B cell (primary cell): Measurements from ENCODE around the gene CLASP1. TPM values are rescaled to one million over a fixed set of nuclear protein-coding genes. Genes with fewer than 3 reads are reported as not detected.

Source experiments
- ATAC-seq: fragments of 200-7000 bp; cut with Tn5 transposase; one replicate; pipeline ENCODE4 v1.10.0; 2021; ENCODE audit warnings: low read depth, mild to moderate bottlenecking, moderate number of reproducible peaks, moderate library complexity
- CTCF ChIA-PET: fragments of 350-600 bp; sonication (Branson Sonifier 250); formaldehyde crosslinking; loops from one replicate; lab custom pipeline; 2021; ENCODE audit warnings: antibody characterized with exemption, inconsistent platforms; lab: Charles Lee
- POLR2A ChIA-PET: fragments of 350-600 bp; sonication (Branson Sonifier 250); formaldehyde crosslinking; loops from one replicate; lab custom pipeline; 2021; ENCODE audit warnings: antibody characterized with exemption; lab: Charles Lee
- DNase-seq: peaks from one replicate; pipeline ENCODE4 v3.0.0; 2013
- H2AFZ ChIP-seq: 2 replicates; pipeline ENCODE4 v1.6.1; 2012; ENCODE audit warnings: mild to moderate bottlenecking, low read depth, low read length; ENCODE audit not compliant: insufficient read depth, poor library complexity, severe bottlenecking
- H3K27ac ChIP-seq, 2 donors: 1 replicate in 1 of 2; 2 replicates in 1 of 2; pipeline ENCODE4 v1.5.1; 2012 to 2013; ENCODE audit warnings: low read length in 2 of 2, mild to moderate bottlenecking in 2 of 2, moderate library complexity in 1 of 2
- H3K27me3 ChIP-seq, 4 experiments: fragments of 200-600 bp in 1 of 4; sonication (generic) in 1 of 4; replicated peaks in 1 of 4; 1 replicate in 2 of 4; 2 replicates in 2 of 4; pipeline versions ENCODE4 v1.6.1 to v1.7.0; 2013 to 2016; ENCODE audit warnings: low read length in 3 of 4, mild to moderate bottlenecking in 2 of 4, mixed read lengths in 1 of 4, moderate library complexity in 1 of 4; ENCODE audit not compliant: insufficient read depth in 4 of 4, control insufficient read depth in 3 of 4; ENCODE audit errors: control extremely low read depth in 1 of 4
- H3K36me3 ChIP-seq, 2 experiments: replicated peaks in 1 of 2; 1 replicate in 1 of 2; 2 replicates in 1 of 2; pipeline versions ENCODE4 v1.6.1 to v1.7.1; 2013; ENCODE audit warnings: low read length in 1 of 2; ENCODE audit not compliant: insufficient read depth in 2 of 2, control insufficient read depth in 1 of 2; ENCODE audit errors: control extremely low read depth in 1 of 2, extremely low read depth in 1 of 2
- H3K4me1 ChIP-seq, 2 donors: fragments of 200-600 bp in 1 of 2; sonication (generic) in 1 of 2; 1 replicate in 1 of 2; 2 replicates in 1 of 2; pipeline versions ENCODE4 v1.5.1 to v1.6.1; 2013 to 2017; ENCODE audit warnings: low read length in 2 of 2; ENCODE audit not compliant: control insufficient read depth in 2 of 2, insufficient read depth in 2 of 2
- H3K4me2 ChIP-seq: replicated peaks from 2 replicates; pipeline ENCODE3; 2012; ENCODE audit warnings: mild to moderate bottlenecking, low read depth, low read length; ENCODE audit not compliant: poor library complexity, severe bottlenecking
- H3K4me3 ChIP-seq, 5 experiments: fragments of 200-600 bp in 1 of 5; sonication (generic) in 1 of 5; 1 replicate in 3 of 5; 2 replicates in 2 of 5; pipeline versions ENCODE4 v1.5.1 to v1.7.0; 2011 to 2016; ENCODE audit warnings: low read length in 4 of 5, mild to moderate bottlenecking in 4 of 5, low read depth in 2 of 5, control low read depth in 1 of 5, moderate library complexity in 1 of 5; ENCODE audit not compliant: insufficient read depth in 1 of 5; ENCODE audit errors: control extremely low read depth in 1 of 5, extremely low read depth in 1 of 5
- H3K79me2 ChIP-seq: fragments of 200-600 bp; sonication (generic); one replicate; pipeline ENCODE4 v1.6.0; 2016; ENCODE audit warnings: low read length; ENCODE audit not compliant: control insufficient read depth, insufficient read depth
- H3K9ac ChIP-seq: fragments of 200-600 bp; sonication (generic); 2 replicates; pipeline ENCODE4 v1.6.1; 2017; ENCODE audit warnings: mild to moderate bottlenecking, low read length, moderate library complexity
- H3K9me3 ChIP-seq, 3 donors: one replicate each; pipeline versions ENCODE4 v1.6.1 to v1.7.1; 2013; ENCODE audit warnings: low read length in 2 of 3; ENCODE audit not compliant: control insufficient read depth in 2 of 3, insufficient read depth in 1 of 3; ENCODE audit errors: control extremely low read depth in 1 of 3
- H4K20me1 ChIP-seq: 2 replicates; pipeline ENCODE4 v1.6.0; 2012; ENCODE audit warnings: mild to moderate bottlenecking, low read length; ENCODE audit not compliant: insufficient read depth, control insufficient read depth, poor library complexity, severe bottlenecking
- H3K27ac Mint-ChIP-seq: one replicate; pipeline ENCODE4 v1.8.0; 2021; ENCODE audit warnings: mixed read lengths
- H3K27me3 Mint-ChIP-seq: one replicate; pipeline ENCODE4 v1.8.0; 2021; ENCODE audit warnings: mixed read lengths
- H3K4me1 Mint-ChIP-seq: one replicate; pipeline ENCODE4 v1.8.0; 2021; ENCODE audit warnings: mixed read lengths
- H3K4me3 Mint-ChIP-seq: one replicate; pipeline ENCODE4 v1.8.0; 2021; ENCODE audit warnings: mixed read lengths
- H3K9me3 Mint-ChIP-seq: one replicate; pipeline ENCODE4 v1.8.0; 2022; ENCODE audit warnings: mixed read lengths; ENCODE audit not compliant: insufficient read depth
- CTCF ChIP-seq: fragments of 200-600 bp; IDR thresholded peaks from one replicate; pipeline ENCODE4 v1.8.0; 2022; ENCODE audit warnings: antibody characterized with exemption, mild to moderate bottlenecking
- EZH2 ChIP-seq: IDR thresholded peaks from 2 replicates; pipeline ENCODE4 v1.6.1; 2012; ENCODE audit warnings: borderline replicate concordance, low read depth, mild to moderate bottlenecking, moderate library complexity, low read length; ENCODE audit not compliant: insufficient read depth, poor library complexity, severe bottlenecking
- intact Hi-C: fragments of 100-400 bp; cut with micrococcal nuclease; formaldehyde crosslinking; loops from one replicate; pipeline ENCODE4 v1.10.0; 2022
- polyA plus RNA-seq: library from polyadenylated mRNA; depleted of rRNA; stranded (reverse); fragments of >200 nt; gene quantifications from 2 replicates; pipeline ENCODE4 v1.2.3, GENCODE V29; 2012
- total RNA-seq, 2 donors: library from RNA; stranded (reverse); fragments of 120-200 nt in 1 of 2; gene quantifications; 1 replicate in 1 of 2; 2 replicates in 1 of 2; pipeline versions ENCODE4 v1.2.3 to v1.2.4, GENCODE V29; 2013 to 2022

The CLASP1 gene
- total and polyA plus RNA-seq, 2 donors (not counting 1 experiment from before 2014, with no cell fraction given) = 8.7 to 88.0 TPM

- Histone ChIP-seq H3K27me3 (no peaks in the 10 kb centered on the region), H3K9ac (no peak overlapping the region), H4K20me1 (peaks cover 6% of the 10 kb centered on the region), H3K4me1 (no peaks in the 10 kb centered on the region), H3K27ac (no peak overlapping the region), H3K79me2 (peaks cover 17% of the 10 kb centered on the region), H3K4me3 (no peak overlapping the region), H2AFZ (no peak overlapping the region), H3K9me3 (no peaks in the 10 kb centered on the region), H3K4me2 (no peak overlapping the region), H3K36me3 (peaks cover 5 to 19% of the 10 kb centered on the region in 2 experiments)
- no peak overlapping the region for H3K27ac Mint-ChIP-seq
- no peak for TF ChIP-seq CTCF
- intact Hi-C loops = no loop called here
- ATAC-seq = no peak
- DNase-seq = no peak
- peaks cover 16% of the 10 kb centered on the region for H3K4me1 Mint-ChIP-seq
- no peak overlapping the region for H3K4me3 Mint-ChIP-seq
- H3K9me3 Mint-ChIP-seq = no peaks in the 10 kb centered on the region
- POLR2A ChIA-PET = interaction anchor here (1.2 kb wide), 1 partner anchor 31 kb away, joined by 3 read pairs; no protein-coding TSS in a partner anchor
- no peaks in the 10 kb centered on the region for H3K27me3 Mint-ChIP-seq
- CTCF ChIA-PET = no interaction called here
These were observed 163.0 kb downstream of the CLASP1 start for GRCh38 chr2:121486191-121486790.

- H3K4me1 Mint-ChIP-seq = peaks cover 16% of the 10 kb centered on the region
- H3K4me3 Mint-ChIP-seq = no peak overlapping the region
- H3K9me3 Mint-ChIP-seq = no peaks in the 10 kb centered on the region
- H2AFZ ChIP-seq = no peak overlapping the region
- no peak overlapping the region for H3K9ac ChIP-seq
- H3K27ac ChIP-seq = no peak overlapping the region
- no peaks in the 10 kb centered on the region for H3K27me3 ChIP-seq
- H3K9me3 ChIP-seq = no peaks in the 10 kb centered on the region
- no peaks in the 10 kb centered on the region for H3K27me3 Mint-ChIP-seq
- peaks cover 6 to 20% of the 10 kb centered on the region in 2 experiments for H3K36me3 ChIP-seq
- intact Hi-C loops = no loop called here
- H3K27ac Mint-ChIP-seq = no peak overlapping the region
- H3K4me2 ChIP-seq = no peak overlapping the region
- TF ChIP-seq CTCF = no peak
- TF ChIP-seq EZH2 = no peak
- no peak for ATAC-seq
- DNase-seq = no peak
- ChIA-PET CTCF (no interaction called here), POLR2A (interaction anchor here (1.2 kb wide), 1 partner anchor 32 kb away, joined by 3 read pairs; no protein-coding TSS in a partner anchor)
- H3K79me2 ChIP-seq = peaks cover 18% of the 10 kb centered on the region
- H4K20me1 ChIP-seq = peaks cover 3% of the 10 kb centered on the region
- no peak overlapping the region for H3K4me3 ChIP-seq
- no peaks in the 10 kb centered on the region for H3K4me1 ChIP-seq
These were observed 164.2 kb downstream of the CLASP1 start for GRCh38 chr2:121485039-121485438.
